ENCODE measurements around the gene LZTS2.
A peak's percentile ranks its signal among the peaks of the same experiment; 100 is the strongest.
"Not testable (repeated sequence)": the region's sequence is repeated elsewhere in the genome, so short reads cannot be mapped to it uniquely, and the experiment has no call there.

LZTS2 gene

DNA sequence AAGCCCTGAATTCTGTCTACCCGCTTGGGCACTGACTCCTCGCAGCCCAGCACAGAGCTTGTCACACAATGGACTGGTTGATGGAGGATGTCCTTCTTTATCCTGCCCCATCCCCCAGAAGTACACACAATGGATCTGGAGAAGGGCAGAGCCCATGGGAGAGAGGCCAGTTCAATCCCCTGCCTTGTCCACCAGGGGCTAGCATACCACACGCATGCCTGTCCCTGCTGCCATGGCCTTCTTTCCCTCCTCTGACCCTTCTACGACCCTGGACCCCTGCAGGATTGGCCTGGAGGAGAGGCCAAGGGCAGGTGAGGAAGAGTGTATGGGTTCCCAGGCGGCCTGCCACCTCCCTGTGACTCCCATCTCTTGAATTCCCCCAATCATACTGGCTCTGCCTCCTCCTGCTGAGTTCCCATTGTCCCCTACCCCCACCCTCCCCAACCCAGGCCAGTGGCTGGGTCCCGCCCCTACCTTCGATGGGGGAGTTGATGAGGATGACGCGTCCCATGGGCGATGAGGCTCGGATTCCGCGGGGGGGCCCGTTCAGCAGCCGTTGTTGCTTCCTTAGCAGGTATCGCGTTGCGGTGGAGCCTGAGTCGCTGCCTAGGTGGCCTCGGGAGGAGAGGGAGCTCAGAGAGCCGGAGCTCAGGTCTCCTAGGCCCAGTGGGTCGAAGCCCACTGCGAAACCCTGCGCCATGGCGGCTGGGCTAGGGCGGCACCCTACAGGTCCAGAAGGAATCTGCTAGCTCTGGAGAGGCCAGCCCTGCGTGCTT is 30.1 kb downstream of the LZTS2 start:
- no peak for DNase-seq (ENCODE audit: low read depth, low spot score)
- no peak overlapping the region for H3K27ac ChIP-seq

DNA sequence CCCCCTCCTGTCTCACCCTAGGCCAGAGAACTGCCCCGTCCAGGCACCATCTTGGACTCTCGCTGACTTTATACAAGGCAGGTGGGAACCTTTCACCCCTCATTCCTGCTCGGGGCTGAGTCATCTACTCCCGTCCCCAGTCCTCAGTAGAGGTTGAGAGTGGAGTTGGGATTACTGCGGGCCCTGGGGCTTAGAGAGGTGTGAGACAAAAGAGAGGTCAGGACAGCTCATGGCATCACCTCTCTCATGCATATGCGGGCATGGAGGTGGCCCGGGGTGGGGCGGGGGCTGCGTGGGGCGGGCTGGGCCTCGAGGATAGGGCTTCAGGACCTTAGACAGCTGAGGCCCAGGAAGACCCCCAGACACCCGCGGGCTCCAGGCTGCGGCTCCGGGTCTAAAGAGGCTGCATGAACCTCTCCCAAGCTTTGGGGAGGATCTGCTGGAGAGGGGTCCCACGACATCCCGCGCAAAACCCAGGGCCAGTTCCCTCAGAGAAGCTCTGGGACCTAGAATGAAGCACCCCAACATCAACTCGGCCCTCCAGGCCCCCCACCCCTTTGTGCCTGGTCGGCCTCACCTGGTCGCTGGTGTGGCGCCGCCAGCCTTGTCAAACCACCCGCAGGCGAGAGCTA is 31.0 kb downstream of the LZTS2 start:
- no peak overlapping the region for H3K27ac ChIP-seq
- DNase-seq (ENCODE audit: low read depth, low spot score), result no peak

DNA sequence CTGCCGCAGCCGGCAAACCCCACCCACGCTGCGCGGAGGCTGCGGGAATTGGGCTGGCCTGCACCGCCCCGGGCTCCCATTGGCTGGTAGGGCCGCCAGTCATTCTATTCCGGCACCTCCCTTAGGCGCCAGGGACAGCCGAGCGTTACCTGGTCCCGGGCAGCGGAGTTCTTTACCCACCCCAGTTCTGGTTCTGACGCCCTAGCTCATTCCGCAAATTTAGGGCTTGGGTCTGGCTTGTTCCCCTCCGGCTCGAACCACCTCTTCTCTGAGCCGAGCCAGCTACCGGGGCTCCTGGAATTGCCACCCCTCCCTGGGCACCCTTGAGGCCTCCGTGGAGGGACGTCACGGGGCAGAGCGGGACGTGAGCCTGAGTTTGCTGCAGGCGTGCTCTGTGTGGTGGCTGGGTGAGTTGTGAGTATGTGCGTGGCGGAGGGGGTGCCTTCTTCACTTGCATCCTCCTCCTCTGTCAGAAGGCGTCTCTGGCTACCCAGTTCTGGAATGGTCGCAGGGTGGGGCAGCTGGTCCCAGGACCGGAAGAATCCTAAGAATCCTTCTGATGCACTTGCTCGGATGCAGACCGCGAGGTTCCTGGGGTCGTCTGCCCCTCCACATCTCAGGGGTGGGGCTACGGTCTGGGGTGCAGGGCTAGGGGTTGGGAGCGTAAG is 31.7 kb downstream of the LZTS2 start, which contains the start of the genes PDZD7 and SFXN3:
Gene PDZD7 (minus strand): TSS at position 2 of the 668 bp plus-strand sequence. CDS start 910 bp downstream, outside the sequence.
Gene SFXN3 (plus strand): TSS at position 107 of the 668 bp plus-strand sequence. CDS start 3,461 bp downstream, outside the sequence.
- H3K27ac ChIP-seq, result peak within 1 kb of the TSS; percentile 94
- peak; percentile 78 for DNase-seq (ENCODE audit: low read depth, low spot score)

DNA sequence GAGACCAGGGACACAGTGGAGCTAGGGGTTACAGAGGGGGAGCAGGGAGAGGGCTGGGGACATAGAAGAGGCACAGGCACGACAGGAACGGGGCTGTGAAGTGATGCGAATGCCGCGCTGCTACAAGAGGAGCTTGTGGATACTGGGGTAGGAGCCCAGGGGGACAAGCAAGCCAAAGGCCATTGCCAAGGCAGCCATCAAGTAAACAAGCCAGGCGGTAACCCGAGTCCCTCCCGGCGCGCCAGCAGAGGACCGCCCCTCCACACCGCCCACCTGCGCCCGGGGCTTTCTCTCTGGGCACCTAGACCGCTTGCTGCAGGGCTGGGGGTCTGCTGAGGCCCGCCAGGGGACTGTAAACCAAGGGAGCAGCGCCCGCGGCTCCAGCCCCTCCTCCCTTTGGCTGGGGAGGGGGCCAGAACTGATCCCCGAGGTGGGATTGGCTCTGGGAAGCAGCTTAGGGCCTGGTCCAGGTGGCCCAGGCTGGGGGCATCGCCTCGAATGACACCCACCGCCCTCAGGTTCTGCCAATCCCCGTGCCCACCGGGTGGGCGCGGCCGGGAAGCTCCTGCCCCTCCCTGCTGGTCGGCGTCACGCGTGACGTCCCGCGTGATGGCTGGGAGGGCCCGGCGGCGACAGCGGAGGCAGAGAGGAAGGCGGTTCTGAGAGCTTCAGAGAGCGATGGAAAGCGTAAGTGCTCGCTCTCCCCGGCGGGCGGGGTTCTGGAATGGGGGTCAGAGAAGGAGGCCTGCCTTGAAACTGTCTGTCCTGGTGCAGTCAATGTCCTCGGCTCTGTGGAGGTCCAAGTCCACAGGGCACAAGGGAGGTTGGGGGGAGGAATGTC is 32.4 kb downstream of the LZTS2 start:
- peak overlapping the region; percentile 94 for H3K27ac ChIP-seq

DNA sequence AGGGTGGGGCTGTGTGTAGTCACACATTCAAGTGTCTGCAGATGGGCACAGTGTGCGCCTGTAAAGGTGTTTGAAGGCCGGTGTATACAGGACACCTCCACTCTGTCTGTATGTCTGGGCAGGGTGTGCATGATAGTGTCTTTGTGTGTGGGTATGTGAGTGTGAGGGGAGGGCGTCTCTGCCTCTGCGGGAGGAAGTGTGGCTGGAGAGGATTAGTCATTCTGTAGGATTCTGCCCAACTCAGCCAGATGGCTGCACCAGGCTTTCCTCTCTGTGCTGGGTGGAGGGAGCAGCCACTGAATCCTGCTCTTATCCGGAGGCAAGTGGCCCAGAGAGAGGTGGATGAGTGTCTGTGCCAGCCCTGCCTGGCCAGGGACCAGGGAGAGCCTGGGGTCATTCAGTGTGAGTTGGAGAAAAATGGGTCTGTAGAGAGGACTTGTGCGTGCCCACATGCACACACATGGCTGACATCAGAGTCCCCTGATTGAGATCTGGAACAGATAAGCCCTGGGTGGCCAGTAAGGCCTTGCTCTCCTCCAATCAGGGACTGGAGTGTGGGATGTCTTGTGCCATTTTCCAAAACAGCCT is 33.1 kb downstream of the LZTS2 start:
- H3K27ac ChIP-seq, result peak overlapping the region; percentile 94
- peak; percentile 44 for DNase-seq (ENCODE audit: low read depth, low spot score)

More for the DNA sequence above, 32.4 kb downstream of the LZTS2 start:
- no peak for DNase-seq (ENCODE audit: low read depth, low spot score)

DNA sequence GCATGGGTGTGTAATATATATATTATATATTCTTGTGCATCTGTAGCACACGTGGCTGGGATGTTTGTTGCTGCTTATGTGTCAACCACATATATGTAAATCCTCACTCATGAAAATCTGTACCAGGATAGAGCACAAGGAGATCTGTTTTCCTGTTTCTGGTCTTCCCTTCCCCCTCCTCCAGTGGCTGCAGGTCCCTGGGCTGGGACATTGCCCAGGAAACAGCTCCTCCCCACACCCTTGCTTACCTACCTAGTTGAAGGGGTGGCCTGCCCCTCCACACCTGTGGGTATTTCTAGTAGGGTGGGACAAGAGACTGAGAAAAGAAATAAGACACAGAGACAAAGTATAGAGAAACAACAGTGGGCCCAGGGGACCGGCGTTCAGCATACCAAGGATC is 33.7 kb downstream of the LZTS2 start:
- peak overlapping the region; percentile 94 for H3K27ac ChIP-seq
- no peak for DNase-seq (ENCODE audit: low read depth, low spot score)

DNA sequence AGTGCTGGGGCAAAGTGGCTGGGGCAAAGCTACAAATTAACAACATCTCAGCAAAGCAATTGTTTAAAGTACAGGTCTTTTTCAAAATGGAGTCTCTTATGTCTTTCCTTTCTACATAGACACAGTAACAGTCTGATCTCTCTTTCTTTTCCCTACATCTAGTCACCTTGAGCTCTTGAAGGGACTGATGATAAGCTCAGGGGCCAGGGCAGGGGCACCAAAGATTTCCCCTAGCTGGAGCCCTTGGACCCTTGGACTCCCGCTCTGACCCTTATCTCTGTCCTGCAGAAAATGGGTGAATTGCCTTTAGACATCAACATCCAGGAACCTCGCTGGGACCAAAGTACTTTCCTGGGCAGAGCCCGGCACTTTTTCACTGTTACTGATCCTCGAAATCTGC is 34.8 kb downstream of the LZTS2 start:
- H3K27ac ChIP-seq; DNase-seq (ENCODE audit: low read depth, low spot score): not testable (repeated sequence)

DNA sequence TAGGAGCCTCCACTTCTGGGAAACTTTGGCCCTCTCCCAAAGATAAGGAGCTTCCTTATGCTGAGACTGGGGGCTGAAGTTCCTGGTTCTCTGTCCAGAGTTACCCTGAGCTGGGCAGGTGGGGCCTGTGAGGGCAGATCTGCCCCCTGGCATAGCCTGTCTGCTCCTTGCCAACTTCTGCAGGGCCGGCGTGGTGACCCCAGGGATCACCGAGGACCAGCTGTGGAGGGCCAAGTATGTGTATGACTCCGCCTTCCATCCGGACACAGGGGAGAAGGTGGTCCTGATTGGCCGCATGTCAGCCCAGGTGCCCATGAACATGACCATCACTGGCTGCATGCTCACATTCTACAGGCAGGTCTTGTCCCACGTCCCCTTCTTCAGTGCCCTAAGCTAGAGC is 35.7 kb downstream of the LZTS2 start:
- DNase-seq (ENCODE audit: low read depth, low spot score), result no peak
- H3K27ac ChIP-seq, result no peak overlapping the region

DNA sequence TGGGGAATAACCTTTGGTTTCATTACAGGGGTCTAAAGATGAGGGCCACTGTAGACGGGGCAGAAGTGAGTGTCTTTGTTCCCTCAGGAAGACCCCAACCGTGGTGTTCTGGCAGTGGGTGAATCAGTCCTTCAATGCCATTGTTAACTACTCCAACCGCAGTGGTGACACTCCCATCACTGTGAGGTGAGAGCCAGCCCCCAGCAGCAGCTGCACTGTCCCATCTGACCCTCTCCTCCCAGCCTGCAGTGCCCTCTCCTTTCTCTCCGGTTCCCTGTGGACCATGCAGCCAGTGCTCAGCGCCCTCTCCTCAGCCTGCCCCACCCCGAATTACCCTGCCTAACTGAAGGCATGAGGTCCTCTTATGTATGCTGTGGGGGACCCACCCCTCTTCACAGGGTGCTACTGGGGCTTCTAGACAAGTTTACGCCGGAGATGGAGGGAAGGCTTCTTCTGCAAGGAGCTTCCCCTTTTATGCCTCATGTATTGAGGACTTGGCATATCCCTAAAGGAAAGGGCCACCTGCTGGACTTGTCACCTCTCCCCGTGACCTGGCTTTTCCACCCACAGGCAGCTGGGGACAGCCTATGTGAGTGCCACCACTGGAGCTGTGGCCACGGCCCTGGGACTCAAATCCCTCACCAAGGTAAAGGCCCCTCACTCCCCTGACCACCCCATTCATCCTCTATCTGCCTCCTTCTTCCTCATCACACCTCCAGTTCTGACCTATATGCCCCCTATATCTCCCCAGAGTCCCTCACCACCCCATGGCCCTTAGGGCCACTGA is 36.5 kb downstream of the LZTS2 start:
- no peak overlapping the region for H3K27ac ChIP-seq
- no peak for DNase-seq (ENCODE audit: low read depth, low spot score)

DNA sequence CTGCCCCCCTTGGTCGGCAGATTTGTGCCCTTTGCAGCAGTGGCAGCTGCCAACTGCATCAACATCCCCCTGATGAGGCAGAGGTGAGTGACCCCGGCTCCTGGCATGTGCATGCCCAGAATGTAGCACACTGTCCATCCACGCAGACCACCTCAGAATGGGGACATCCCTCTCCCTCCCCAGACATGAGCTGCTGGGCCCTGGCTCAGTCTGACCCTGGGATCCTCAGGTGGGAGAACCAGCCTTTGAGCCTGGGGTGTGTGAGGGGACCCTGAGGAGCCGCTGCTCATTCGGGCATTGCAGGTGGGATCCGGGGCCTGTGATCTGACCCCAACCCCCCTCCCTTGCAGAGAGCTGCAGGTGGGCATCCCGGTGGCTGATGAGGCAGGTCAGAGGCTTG is 37.1 kb downstream of the LZTS2 start:
- DNase-seq (ENCODE audit: low read depth, low spot score), result no peak
- no peak overlapping the region for H3K27ac ChIP-seq

DNA sequence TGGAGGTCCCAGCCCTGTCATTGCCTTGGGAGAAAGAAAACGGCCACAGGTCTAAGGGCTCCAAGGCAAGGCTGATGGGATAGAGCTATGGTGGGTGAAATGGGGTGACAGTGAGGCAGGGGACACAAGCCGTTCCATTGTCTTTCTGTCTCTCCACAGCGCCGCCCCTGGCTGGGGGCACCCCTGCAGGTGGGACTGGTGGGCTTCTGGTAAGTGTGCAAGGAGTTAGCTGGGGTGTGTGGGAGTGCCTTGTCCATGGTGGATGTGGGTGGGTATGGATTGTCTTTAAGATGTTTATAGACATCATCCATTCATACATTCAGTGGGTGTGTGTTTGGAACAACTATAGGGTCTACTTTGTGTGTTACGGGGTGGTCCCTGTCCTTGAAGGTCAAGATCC is 38.9 kb downstream of the LZTS2 start:
- no peak overlapping the region for H3K27ac ChIP-seq
- DNase-seq (ENCODE audit: low read depth, low spot score), result no peak

DNA sequence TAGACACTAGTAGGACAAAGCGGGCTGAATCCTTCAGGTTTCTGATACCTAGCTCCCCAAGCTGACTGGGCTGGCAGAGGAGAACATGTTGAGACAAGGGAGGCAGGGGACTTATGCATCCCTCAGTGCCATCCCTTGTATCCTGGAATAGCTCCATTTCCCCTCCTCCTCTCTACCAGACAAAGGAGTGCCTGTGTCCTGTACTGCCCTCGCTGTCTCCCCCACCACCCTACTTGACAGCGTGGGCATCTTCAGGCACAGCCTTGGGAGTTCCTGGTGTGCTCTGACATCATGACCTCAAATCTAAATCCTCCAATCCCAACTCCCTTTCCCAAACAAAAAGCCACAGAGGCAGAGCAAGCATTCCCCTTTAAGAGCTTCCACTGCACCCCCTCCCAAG is 40.5 kb downstream of the LZTS2 start:
- H3K27ac ChIP-seq, result no peak overlapping the region
- no peak for DNase-seq (ENCODE audit: low read depth, low spot score)

DNA sequence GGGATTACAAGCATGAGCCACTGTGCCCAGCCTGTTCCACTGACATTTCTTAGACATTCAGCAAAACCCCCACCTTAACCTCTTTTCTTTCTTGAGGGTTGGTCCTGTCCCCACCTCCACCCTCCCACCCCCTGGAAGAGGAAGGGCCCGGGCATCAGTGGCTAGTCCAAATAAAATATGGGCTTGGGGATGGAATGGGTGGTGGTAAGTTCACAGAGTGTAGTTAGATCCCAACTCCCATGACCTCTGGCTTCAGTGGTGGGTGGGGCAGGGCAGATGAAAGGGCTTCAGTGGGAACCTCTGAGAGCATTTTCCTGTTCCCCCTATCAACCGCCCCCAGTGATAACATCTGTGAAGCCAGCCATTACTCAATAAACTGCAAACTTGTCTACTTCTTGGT is 41.2 kb downstream of the LZTS2 start:
- no peak for DNase-seq (ENCODE audit: low read depth, low spot score)

DNA sequence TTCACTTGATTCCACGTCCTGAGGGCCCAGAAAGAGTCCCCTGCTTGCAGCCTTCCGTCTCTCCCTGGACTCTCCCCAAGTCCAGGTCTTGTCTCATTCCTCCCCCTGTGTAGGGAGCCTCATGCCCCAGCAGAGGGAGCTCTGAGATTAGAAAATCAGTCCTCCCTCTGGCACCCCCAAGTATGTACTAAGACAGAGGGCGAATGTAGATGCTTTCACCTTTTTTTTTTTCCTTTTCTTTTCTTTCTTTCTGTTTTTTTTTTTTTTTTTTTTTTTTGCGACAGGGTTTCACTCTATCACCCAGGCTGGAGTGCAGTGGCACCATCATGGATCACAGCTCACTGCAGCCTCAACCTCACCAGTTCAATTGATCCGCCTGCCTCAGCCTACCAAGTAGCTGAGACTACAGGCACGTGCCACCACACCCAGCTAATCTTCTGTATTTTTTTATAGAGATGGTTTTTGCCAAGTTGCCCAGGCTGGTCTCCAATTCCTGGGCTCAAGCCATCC is 41.7 kb downstream of the LZTS2 start:
- DNase-seq (ENCODE audit: low read depth, low spot score), result no peak
- H3K27ac ChIP-seq, result no peak overlapping the region

More for the DNA sequence above, 41.2 kb downstream of the LZTS2 start:
- H3K27ac ChIP-seq, result no peak overlapping the region

DNA sequence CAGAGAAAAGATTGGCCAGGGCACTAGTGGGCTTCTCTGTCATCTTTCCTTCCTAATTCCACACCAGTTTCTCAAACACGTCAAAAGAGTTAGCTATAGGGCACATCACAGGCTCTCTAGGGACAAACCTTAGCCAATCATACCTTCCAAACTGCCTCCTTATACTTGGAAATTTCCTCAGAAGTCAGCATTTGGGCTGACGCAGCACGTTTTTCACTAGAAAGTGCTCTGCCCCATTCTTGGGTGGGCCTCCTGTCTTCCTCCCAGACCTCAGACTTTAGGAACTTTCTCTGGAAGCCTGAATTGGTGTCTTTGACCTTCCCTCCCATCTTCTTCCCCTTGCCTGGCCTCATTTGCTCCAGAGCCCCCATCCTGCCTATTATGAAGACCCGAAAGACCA is 42.5 kb downstream of the LZTS2 start:
- H3K27ac ChIP-seq, result peak overlapping the region; percentile 88
- DNase-seq (ENCODE audit: low read depth, low spot score), result no peak

DNA sequence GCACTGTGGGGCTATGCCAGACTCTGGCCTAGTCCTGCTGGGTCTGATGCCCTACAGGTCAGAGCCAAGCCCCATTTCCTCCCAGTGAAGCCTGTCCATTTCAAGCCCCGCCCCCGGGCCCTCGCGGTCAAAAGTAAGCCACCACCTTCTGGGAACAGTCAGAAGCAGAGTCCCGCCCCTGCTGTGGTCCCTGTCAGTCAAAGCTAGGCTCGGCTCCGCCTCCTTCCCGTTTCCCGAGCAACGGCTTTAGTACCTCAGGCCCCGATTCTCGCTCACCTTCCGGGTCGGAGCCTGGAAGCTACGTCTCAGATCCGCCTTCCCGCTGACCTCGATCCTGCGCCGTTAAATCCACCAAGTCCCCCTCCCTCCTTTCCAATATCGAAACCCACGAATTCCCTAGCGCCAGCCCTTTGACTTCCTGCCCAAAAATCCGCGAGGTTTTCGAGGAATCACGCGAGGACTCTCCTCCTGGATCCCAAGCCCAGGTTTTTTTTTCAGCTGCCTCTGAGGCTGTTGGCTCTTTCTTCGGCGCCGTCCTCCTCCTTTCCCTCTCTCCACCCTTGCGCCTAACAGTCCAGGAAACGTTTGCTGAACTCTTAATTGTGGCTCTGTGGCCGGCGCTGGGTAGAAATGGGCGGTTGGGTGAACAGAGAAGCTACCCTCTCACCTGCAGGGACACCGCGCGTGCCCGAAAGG is 43.2 kb downstream of the LZTS2 start:
- DNase-seq (ENCODE audit: low read depth, low spot score), result peak; percentile 72
- peak overlapping the region; percentile 88 for H3K27ac ChIP-seq

DNA sequence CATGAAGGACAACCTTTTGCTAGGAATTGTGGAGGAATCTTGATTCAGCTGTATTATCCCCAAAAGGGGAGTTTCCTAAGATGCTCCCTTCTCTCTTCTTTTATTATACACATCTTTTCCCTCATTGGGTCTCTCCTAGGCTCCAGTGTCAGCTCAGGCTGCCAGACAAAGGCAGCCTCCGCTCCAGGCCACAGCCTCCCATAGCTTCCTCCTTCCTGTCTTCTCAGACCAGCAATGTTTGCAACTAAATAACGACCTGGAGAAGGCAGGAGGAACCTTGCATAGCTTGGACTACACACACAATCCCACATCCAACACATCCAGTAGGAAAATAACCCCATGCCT is 43.7 kb downstream of the LZTS2 start:
- DNase-seq (ENCODE audit: low read depth, low spot score), result no peak
- peak overlapping the region; percentile 88 for H3K27ac ChIP-seq

DNA sequence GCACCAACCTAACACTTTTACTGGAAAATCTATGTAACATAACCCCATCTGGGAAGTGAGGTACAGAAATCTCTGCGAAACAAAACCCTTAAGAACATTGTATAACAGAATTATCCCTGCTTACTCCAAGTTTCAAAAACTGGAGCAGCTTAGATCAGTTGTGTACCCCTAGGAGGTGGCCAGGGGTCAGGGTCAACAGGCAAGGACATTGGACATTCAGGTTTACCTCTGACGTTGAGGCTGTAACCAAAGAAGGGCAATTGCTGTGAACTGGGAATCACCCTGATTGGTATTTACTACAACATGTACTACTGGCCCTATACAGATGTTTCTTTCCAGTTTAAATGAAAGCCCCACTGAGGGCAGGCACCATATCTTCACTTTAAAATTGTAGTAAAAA is 44.5 kb downstream of the LZTS2 start:
- no peak for DNase-seq (ENCODE audit: low read depth, low spot score)
- H3K27ac ChIP-seq, result no peak overlapping the region
